ENCODE results near the gene MGMT. TPM values are rescaled to one million over a fixed set of nuclear protein-coding genes. Genes with fewer than 3 reads are reported as not detected.

MGMT gene
- total and polyA plus RNA-seq, 7 experiments from 2014 or later = 17.6 to 37.1 (median 22.0) TPM

- DNase-seq (no peak), ATAC-seq (no peak)
- peaks cover 0 to 30% (median 16%) of the 10 kb centered on the region in 7 donors for H3K4me1 Mint-ChIP-seq
- ChIA-PET POLR2A (interaction anchor here (0.8 kb wide), 1 partner anchor 31 kb away, joined by 3 read pairs; the partner anchor contains the start of gene MGMT), CTCF (no interaction called here)
- intact Hi-C loops (cut with micrococcal nuclease) = no loop called here
- no peak overlapping the region for H3K4me3 Mint-ChIP-seq
- H3K27ac Mint-ChIP-seq = no peak overlapping the region
- Histone ChIP-seq H3K36me3 (ENCODE audit: control insufficient read depth in 2 of 3, insufficient read depth in 3 of 3, low read length in 3 of 3) (no peaks in the 10 kb centered on the region), H3K27ac (ENCODE audit: low read depth, low read length) (no peak overlapping the region), H3K4me1 (ENCODE audit: control insufficient read depth in 2 of 2, insufficient read depth in 2 of 2, low read length in 2 of 2) (no peaks in the 10 kb centered on the region), H3K9me3 (ENCODE audit: control insufficient read depth in 2 of 3, low read length in 3 of 3) (no peaks in the 10 kb centered on the region), H3K4me3 (ENCODE audit: low read length) (no peak overlapping the region), H3K27me3 (ENCODE audit: control insufficient read depth in 2 of 2, insufficient read depth in 2 of 2, low read length in 2 of 2) (no peaks in the 10 kb centered on the region)
- no peaks in the 10 kb centered on the region for H3K27me3 Mint-ChIP-seq
- H3K9me3 Mint-ChIP-seq = peaks cover 0 to 46% (median 12%) of the 10 kb centered on the region in 11 donors
- peaks cover 17 to 77% (median 71%) of the 10 kb centered on the region in 5 donors for H3K36me3 Mint-ChIP-seq
Observed at GRCh38 chr10:129498680-129499079, 31.6 kb downstream of the MGMT start.

DNA sequence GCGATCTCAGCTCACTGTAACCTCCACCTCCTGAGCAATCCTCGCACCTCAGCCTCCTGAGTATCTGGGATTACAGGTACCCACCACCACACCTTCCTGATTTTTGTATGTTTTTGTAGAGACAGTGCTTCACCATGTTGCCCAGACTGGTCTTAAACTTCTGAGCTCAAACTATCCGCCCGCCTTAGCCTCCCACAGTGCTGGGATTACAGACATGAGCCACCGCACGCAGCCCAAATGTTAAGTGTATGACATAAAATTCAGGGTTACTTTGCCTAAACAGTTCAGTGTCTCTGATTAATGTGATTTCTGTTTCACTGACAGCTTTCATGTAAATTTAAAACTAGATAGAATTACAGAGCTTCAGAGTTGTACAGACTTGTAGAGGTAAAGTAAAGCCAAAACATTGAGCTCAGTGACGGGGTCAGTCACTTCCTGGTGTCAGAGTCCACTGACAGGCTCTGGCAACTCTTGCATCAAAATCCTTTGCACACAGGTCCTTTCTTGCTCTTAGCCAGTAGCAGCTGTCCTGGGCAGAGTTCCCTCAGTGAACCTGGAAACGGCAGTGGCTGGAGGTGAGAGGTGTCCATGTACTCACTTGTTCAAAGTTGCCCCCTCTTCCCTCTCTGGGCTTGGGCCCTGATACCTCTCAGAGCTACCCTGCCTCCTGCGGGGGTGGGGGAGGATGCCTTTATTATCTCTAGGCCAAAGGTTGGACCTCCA, 33.7 kb downstream of the MGMT start:
- Mint-ChIP-seq H3K4me1 (peaks cover 0 to 27% (median 16%) of the 10 kb centered on the region in 7 donors), H3K27me3 (no peaks in the 10 kb centered on the region), H3K27ac (no peak overlapping the region), H3K9me3 (peaks cover 4 to 65% (median 14%) of the 10 kb centered on the region in 11 donors), H3K36me3 (peaks cover 14 to 75% (median 61%) of the 10 kb centered on the region in 5 donors), H3K4me3 (no peak overlapping the region)
- Histone ChIP-seq H3K27ac (ENCODE audit: low read depth, low read length) (no peak overlapping the region), H3K9me3 (ENCODE audit: control insufficient read depth in 2 of 3, low read length in 3 of 3) (no peaks in the 10 kb centered on the region), H3K4me3 (ENCODE audit: low read length) (no peak overlapping the region), H3K36me3 (ENCODE audit: control insufficient read depth in 2 of 3, insufficient read depth in 3 of 3, low read length in 3 of 3) (no peaks in the 10 kb centered on the region), H3K4me1 (ENCODE audit: control insufficient read depth in 2 of 2, insufficient read depth in 2 of 2, low read length in 2 of 2) (no peaks in the 10 kb centered on the region), H3K27me3 (ENCODE audit: control insufficient read depth in 2 of 2, insufficient read depth in 2 of 2, low read length in 2 of 2) (no peaks in the 10 kb centered on the region)
- DNase-seq = no peak
- ChIA-PET CTCF (no interaction called here), POLR2A (no interaction called here)
- no peak for ATAC-seq
- intact Hi-C loops (cut with micrococcal nuclease) = no loop called here

DNA sequence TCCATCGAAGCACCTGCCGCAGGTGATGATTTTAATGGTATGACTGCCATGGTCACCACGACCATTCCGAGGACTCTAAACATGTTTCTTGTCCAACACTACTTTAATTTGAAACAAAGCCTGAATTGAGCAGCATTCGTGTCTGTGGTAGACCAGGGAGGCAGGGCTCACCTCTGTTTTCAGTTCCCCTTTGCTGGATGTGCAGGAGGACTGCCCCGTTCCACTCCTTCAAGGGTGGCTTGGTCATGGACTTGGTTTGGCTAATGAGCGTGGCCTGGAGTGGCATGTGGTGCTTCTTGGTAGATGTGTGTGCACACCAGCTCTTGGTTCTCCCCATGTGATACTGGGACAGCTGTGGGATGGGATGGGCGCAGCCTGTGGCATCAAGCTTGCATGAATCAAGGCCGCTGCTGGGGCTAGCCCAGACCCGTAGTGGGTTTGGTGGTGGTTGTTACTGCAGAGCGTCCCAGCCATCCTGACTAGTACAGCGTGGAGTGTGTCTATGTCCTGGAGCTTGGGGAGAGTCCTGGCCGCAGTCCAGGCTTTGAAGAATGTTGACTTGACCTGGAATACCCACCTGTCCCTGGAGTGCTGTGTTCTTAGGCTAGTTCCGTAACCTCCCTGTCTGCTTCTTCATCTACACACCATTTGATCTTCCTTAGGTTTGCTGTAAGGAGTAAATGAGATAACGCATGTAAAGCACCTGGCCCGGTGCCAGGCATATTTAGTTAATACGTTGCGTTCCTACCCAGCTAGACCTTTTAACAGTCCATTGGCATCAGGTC, 34.8 kb downstream of the MGMT start:
- no peaks in the 10 kb centered on the region for H3K27me3 Mint-ChIP-seq
- CTCF ChIA-PET = no interaction called here
- Histone ChIP-seq H3K4me3 (ENCODE audit: low read length) (no peak overlapping the region), H3K36me3 (ENCODE audit: control insufficient read depth in 2 of 3, insufficient read depth in 3 of 3, low read length in 3 of 3) (no peaks in the 10 kb centered on the region), H3K27ac (ENCODE audit: low read depth, low read length) (no peak overlapping the region), H3K9me3 (ENCODE audit: control insufficient read depth in 2 of 3, low read length in 3 of 3) (peaks cover 0 to 4% (median 0%) of the 10 kb centered on the region in 3 experiments), H3K27me3 (ENCODE audit: control insufficient read depth in 2 of 2, insufficient read depth in 2 of 2, low read length in 2 of 2) (no peaks in the 10 kb centered on the region), H3K4me1 (ENCODE audit: control insufficient read depth in 2 of 2, insufficient read depth in 2 of 2, low read length in 2 of 2) (no peaks in the 10 kb centered on the region)
- H3K4me1 Mint-ChIP-seq = peaks cover 0 to 30% (median 20%) of the 10 kb centered on the region in 7 donors
- intact Hi-C loops (cut with micrococcal nuclease) = no loop called here
- H3K27ac Mint-ChIP-seq = no peak overlapping the region
- ATAC-seq = no peak
- peaks cover 4 to 76% (median 20%) of the 10 kb centered on the region in 11 donors for H3K9me3 Mint-ChIP-seq
- peaks cover 12 to 73% (median 62%) of the 10 kb centered on the region in 5 donors for H3K36me3 Mint-ChIP-seq
- DNase-seq = no peak
- no peak overlapping the region for H3K4me3 Mint-ChIP-seq
- POLR2A ChIA-PET = no interaction called here

DNA sequence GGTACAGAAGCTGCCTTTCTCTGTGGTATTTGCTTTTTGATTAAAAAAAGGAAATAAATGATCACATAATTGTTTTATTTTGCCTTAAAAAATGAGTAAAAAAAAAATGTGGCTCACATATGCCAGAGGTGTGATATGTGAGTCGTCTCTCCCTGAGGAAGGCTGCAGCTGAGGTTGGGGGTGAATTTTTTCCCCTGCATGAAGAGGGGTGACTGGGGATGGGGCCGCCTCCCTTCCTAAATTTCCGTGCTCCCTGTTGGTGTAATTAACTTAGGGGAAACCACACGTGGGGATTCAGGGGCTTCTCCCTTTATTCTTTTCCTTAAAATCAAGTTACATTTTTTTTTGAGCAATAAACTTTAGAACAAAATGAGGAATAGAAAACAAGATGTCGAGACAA, 35.4 kb downstream of the MGMT start:
- Histone ChIP-seq H3K4me3 (ENCODE audit: low read length) (no peak overlapping the region), H3K9me3 (ENCODE audit: control insufficient read depth in 2 of 3, low read length in 3 of 3) (peaks cover 0 to 10% (median 0%) of the 10 kb centered on the region in 3 experiments), H3K36me3 (ENCODE audit: control insufficient read depth in 2 of 3, insufficient read depth in 3 of 3, low read length in 3 of 3) (no peaks in the 10 kb centered on the region), H3K27me3 (ENCODE audit: control insufficient read depth in 2 of 2, insufficient read depth in 2 of 2, low read length in 2 of 2) (no peaks in the 10 kb centered on the region), H3K27ac (ENCODE audit: low read depth, low read length) (no peak overlapping the region), H3K4me1 (ENCODE audit: control insufficient read depth in 2 of 2, insufficient read depth in 2 of 2, low read length in 2 of 2) (no peaks in the 10 kb centered on the region)
- H3K4me3 Mint-ChIP-seq = no peak overlapping the region
- ATAC-seq (no peak), DNase-seq (no peak)
- intact Hi-C loops (cut with micrococcal nuclease) = no loop called here
- POLR2A ChIA-PET = no interaction called here
- CTCF ChIA-PET = no interaction called here
- H3K4me1 Mint-ChIP-seq = peaks cover 0 to 30% (median 19%) of the 10 kb centered on the region in 7 donors
- peaks cover 11 to 71% (median 60%) of the 10 kb centered on the region in 5 donors for H3K36me3 Mint-ChIP-seq
- H3K27me3 Mint-ChIP-seq = no peaks in the 10 kb centered on the region
- peaks cover 4 to 82% (median 20%) of the 10 kb centered on the region in 11 donors for H3K9me3 Mint-ChIP-seq
- H3K27ac Mint-ChIP-seq = no peak overlapping the region

DNA sequence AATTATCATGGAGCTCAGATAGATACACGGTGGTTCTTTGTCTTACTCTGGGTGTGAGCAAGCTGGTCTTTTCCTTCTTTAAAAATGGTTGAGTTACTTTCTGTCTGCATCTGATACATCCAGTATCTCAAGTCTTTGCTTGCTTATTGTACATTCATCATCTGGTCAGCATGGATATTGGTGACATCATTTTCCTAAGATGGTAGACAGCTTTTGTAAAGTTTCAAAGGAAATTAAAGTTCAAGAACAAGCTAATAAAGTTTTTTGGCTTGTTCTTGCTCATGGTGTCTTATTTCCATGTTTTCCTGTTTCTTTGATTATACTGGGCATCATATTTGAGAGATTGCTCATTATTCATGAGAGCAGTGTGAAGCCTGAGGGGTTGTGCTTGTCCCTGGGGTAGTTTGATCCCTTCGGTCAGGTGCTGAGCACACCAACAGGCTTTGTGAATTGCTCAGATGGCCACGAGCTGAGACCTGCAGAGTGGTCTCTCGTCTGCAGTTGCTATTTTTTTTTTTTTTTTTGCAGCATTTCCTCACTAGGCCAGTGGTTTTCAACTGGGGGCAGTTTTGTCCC, 38.5 kb downstream of the MGMT start:
- DNase-seq (no peak), ATAC-seq (no peak)
- POLR2A ChIA-PET = no interaction called here
- H3K4me1 ChIP-seq (ENCODE audit: control insufficient read depth in 2 of 2, insufficient read depth in 2 of 2, low read length in 2 of 2) = no peaks in the 10 kb centered on the region
- peaks cover 0 to 20% (median 0%) of the 10 kb centered on the region in 3 experiments for H3K9me3 ChIP-seq (ENCODE audit: control insufficient read depth in 2 of 3, low read length in 3 of 3)
- Mint-ChIP-seq H3K9me3 (peaks cover 4 to 91% (median 29%) of the 10 kb centered on the region in 11 donors), H3K27me3 (no peaks in the 10 kb centered on the region), H3K27ac (no peak overlapping the region), H3K4me1 (peaks cover 0 to 33% (median 20%) of the 10 kb centered on the region in 7 donors), H3K36me3 (peaks cover 8 to 74% (median 46%) of the 10 kb centered on the region in 5 donors), H3K4me3 (no peak overlapping the region)
- H3K27ac ChIP-seq (ENCODE audit: low read depth, low read length) = no peak overlapping the region
- H3K36me3 ChIP-seq (ENCODE audit: control insufficient read depth in 2 of 3, insufficient read depth in 3 of 3, low read length in 3 of 3) = no peaks in the 10 kb centered on the region
- H3K27me3 ChIP-seq (ENCODE audit: control insufficient read depth in 2 of 2, insufficient read depth in 2 of 2, low read length in 2 of 2) = no peaks in the 10 kb centered on the region
- H3K4me3 ChIP-seq (ENCODE audit: low read length) = no peak overlapping the region
- CTCF ChIA-PET = no interaction called here
- intact Hi-C loops (cut with micrococcal nuclease) = no loop called here

DNA sequence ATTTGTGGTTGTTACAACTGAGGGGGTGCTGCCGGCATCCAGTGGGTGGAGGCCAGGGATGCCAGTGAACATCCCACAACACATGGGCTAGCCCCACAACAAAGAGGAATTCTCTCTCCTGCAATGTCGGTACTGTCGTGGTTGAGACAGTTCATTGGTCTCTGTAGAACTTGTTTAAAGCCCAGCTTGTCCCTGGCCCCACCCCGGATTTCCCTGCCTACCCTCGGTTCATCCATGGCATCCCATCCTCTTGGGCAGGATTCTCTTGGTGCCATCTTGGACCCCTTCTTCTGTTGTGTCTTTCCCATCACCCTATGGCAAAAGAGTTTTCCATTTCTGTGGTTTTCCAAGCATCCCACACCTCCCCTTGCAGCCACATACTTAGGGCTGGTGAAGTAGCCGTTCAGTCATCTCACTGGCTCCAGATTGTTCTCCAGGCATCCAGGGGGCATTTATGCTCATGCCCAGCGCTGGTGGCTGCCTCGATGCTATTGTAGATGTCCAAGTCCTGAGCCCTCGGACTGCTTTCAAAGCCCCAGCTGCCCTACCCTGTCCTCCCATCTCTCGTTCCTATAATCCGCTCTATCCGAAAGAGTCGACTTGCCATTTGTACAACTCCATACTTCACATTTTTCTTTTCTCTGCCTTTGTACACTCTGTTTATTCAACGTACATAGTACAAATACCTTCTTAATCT, 39.2 kb downstream of the MGMT start:
- POLR2A ChIA-PET = no interaction called here

More for the DNA sequence above, 39.2 kb downstream of the MGMT start:
- no peaks in the 10 kb centered on the region for H3K27me3 Mint-ChIP-seq
- peaks cover 6 to 75% (median 42%) of the 10 kb centered on the region in 5 donors for H3K36me3 Mint-ChIP-seq
- no peak overlapping the region for H3K4me3 Mint-ChIP-seq
- Histone ChIP-seq H3K36me3 (ENCODE audit: control insufficient read depth in 2 of 3, insufficient read depth in 3 of 3, low read length in 3 of 3) (no peaks in the 10 kb centered on the region), H3K27me3 (ENCODE audit: control insufficient read depth in 2 of 2, insufficient read depth in 2 of 2, low read length in 2 of 2) (no peaks in the 10 kb centered on the region), H3K27ac (ENCODE audit: low read depth, low read length) (no peak overlapping the region), H3K4me1 (ENCODE audit: control insufficient read depth in 2 of 2, insufficient read depth in 2 of 2, low read length in 2 of 2) (no peaks in the 10 kb centered on the region), H3K9me3 (ENCODE audit: control insufficient read depth in 2 of 3, low read length in 3 of 3) (peaks cover 0 to 20% (median 0%) of the 10 kb centered on the region in 3 experiments), H3K4me3 (ENCODE audit: low read length) (no peak overlapping the region)
- ATAC-seq (no peak), DNase-seq (no peak)
- peaks cover 0 to 36% (median 23%) of the 10 kb centered on the region in 7 donors for H3K4me1 Mint-ChIP-seq
- H3K9me3 Mint-ChIP-seq = peaks cover 4 to 97% (median 29%) of the 10 kb centered on the region in 11 donors
- H3K27ac Mint-ChIP-seq = no peak overlapping the region
- CTCF ChIA-PET = no interaction called here
- intact Hi-C loops (cut with micrococcal nuclease) = no loop called here
